ENCODE results near the gene FAM161B. TPM values are rescaled to one million over a fixed set of nuclear protein-coding genes. Genes with fewer than 3 reads are reported as not detected.

The FAM161B gene
- total and polyA plus RNA-seq, 2 of the 4 experiments (the other 2 are of a cell fraction), result 1.9 to 2.5 TPM

DNA sequence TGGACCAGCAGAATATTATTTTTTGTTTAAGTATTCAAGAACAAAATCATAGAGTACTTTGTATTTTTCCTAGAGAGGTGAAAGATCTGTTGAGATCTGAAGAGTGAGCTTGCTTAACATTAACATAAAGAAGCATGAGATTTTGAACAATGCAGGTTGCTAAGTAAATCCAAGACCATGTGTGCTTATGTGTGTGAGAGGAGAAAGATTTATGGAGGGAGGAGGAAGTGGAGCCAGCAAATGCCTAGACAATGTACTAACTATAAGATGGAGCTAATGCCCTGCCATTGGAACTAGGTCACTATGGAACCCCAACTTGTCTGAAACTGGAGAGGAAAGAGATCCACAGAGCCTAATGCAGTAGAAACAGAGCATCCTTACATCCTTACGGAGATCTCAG is 13.3 kb downstream of the FAM161B start:
- ATAC-seq (ENCODE audit: low read depth) (no peak), DNase-seq (no peak)
- Histone ChIP-seq H3K9ac (ENCODE audit: low read depth, low read length) (no peak overlapping the region), H4K20me1 (ENCODE audit: insufficient read depth, low read length) (no peaks in the 10 kb centered on the region), H2BK120ac (ENCODE audit: low read depth, low read length) (no peak overlapping the region), H3K9me1 (ENCODE audit: insufficient read depth, low read length) (no peaks in the 10 kb centered on the region), H3K4me3 (ENCODE audit: insufficient read depth, low read depth, low read length) (no peak overlapping the region), H4K5ac (ENCODE audit: low read depth, low read length) (no peak overlapping the region), H3K14ac (replicated peaks; ENCODE audit: low read depth, low read length) (no peak overlapping the region), H2BK5ac (ENCODE audit: low read depth, low read length, poor library complexity, severe bottlenecking) (no peak overlapping the region), H3K4me1 (ENCODE audit: control insufficient read depth, insufficient read depth, low read length) (no peaks in the 10 kb centered on the region), H2AK9ac (replicated peaks; ENCODE audit: low read depth, low read length, poor library complexity) (no peak overlapping the region), H3K79me1 (ENCODE audit: low read depth in 1 of 2, low read length in 2 of 2) (peaks cover 0 to 4% of the 10 kb centered on the region in 2 experiments; a peak in 2 of 4 replicates), H4K91ac (ENCODE audit: insufficient read depth, low read depth, low read length) (no peak overlapping the region), H3K4me2 (ENCODE audit: low read depth, low read length) (no peak overlapping the region), H3K56ac (ENCODE audit: extremely low read depth, insufficient read depth, low read length) (no peak overlapping the region), H2AFZ (replicated peaks; ENCODE audit: low read length, poor library complexity) (no peak overlapping the region), H3K23ac (ENCODE audit: low read depth, low read length) (no peak overlapping the region), H3K18ac (ENCODE audit: low read depth, low read length) (no peak overlapping the region), H3K27me3 (ENCODE audit: control insufficient read depth, insufficient read depth, low read length) (no peaks in the 10 kb centered on the region), H2AK5ac (ENCODE audit: low read depth, low read length) (no peak overlapping the region), H4K8ac (ENCODE audit: low read depth in 2 of 2, low read length in 2 of 2) (no peak overlapping the region), H3K4ac (ENCODE audit: low read depth, low read length) (no peak overlapping the region), H2BK20ac (ENCODE audit: low read depth, low read length) (no peak overlapping the region), H3K27ac (ENCODE audit: insufficient read depth, low read length) (no peak overlapping the region), H3K36me3 (ENCODE audit: control insufficient read depth, insufficient read depth, low read length) (peaks cover 33% of the 10 kb centered on the region), H3K9me3 (ENCODE audit: control insufficient read depth, insufficient read depth, low read length) (no peaks in the 10 kb centered on the region), H2BK15ac (ENCODE audit: low read depth, low read length) (no peak overlapping the region)
- ChIA-PET CTCF (interaction anchor here (1.3 kb wide), 1 partner anchor 10 kb away, joined by 3 read pairs; no protein-coding TSS in a partner anchor), POLR2A (ENCODE audit: unreplicated experiment) (no interaction called here)
- TF ChIP-seq BHLHE40 (IDR thresholded peaks at IDR 0.05; ENCODE audit: low read depth, low read length) (no peak), SMC3 (IDR thresholded peaks at IDR 0.05; ENCODE audit: low read depth, low read length) (no peak), POLR2A (IDR thresholded peaks at IDR 0.05; ENCODE audit: low read depth, low read length) (no peak)
- whole genome bisulfite sequencing, 2 experiments (ENCODE audit: extremely low coverage in 2 of 2, insufficient read length in 1 of 2), result no CpG with 5 or more reads among the region's 1 CpG
- intact Hi-C loops (cut with micrococcal nuclease), result no loop called here
- no TSS peak for BruUV-seq (replicated peaks)
- in situ Hi-C loops (cut with MboI; ENCODE audit: low sequenced_read_pairs), result no loop called here
- dilution Hi-C loops (cut with HindIII; ENCODE audit: low sequenced_read_pairs, unreplicated experiment), result no loop called here

All from IMR-90 (cell line).